GM19463 (cell line): ENCODE data around the gene PDZD2.

Experiments used
- ATAC-seq: cut with Tn5 transposase; IDR thresholded peaks from one replicate; pipeline ENCODE4 v1.9.1; 2021; ENCODE audit warnings: mild to moderate bottlenecking, moderate library complexity; ENCODE audit not compliant: unreplicated experiment

The PDZD2 gene

DNA sequence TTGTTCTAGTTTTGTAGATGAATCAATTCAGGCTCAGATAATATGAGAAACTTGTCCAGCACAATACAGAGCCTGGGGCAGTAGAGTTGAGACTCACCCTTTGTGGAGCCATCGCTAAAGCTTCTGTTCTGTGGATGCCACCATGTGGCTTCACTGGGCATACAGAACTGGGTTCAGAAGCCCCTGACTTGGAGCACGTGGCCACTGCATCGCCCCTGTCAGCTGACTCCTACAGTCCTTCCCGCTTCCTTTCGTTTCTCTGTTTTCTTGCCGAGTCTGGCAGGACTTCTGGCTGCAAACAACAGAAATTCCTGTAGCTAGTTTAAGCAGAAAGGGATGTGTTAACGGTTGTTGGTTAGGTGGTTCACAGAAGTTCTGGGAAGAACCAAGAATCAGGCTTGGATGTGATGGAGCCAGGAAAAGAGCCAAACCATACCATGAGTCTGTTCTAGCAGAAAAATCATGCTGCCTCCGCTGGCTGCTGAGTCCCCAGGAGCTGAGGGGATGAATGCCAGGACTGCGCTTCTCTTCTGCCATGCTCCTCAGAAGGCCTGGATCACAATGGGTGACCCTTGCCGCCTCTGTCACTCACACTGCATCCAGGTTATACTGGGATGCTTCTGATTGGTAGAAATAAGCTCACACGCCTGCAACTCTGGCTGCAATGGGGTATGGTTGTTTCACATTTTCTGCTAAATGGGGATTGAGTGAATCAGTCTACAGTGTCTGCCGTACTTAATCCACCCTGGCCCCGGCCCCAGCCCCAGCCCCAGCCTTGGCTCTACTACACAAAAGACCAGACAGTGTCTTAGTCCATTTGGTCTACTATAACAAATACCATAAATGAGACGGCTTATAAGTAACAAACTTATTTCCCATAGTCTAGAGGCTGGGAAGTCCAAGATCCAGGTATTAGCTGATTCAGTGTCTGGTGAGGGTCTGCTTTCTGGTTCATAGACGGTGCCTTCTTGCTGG, 272.6 kb downstream of the PDZD2 start:
- no peak for ATAC-seq

- ATAC-seq: no peak
These were observed 274.9 kb downstream of the PDZD2 start for GRCh38 chr5:31913808-31914207.

DNA sequence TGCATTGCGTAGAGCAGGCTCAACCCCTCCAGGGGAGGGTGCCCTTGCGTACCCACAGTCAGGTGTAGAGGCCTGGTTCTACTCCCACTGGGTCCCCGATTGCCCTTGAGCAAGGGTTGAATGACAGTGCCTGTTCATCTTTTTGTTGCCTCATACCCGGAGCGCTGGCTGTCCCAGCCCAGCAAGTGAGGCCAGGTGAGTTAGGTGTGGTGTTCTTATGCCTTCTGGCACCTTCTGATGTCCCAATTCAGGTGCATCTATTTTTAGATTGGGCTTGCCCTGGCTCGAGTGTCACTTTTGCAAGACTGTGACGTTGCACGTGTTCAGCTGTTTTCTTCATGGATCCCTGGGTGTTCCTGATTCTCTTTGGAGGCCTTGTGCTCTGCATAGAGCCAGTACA, 277.4 kb downstream of the PDZD2 start:
- ATAC-seq: no peak

DNA sequence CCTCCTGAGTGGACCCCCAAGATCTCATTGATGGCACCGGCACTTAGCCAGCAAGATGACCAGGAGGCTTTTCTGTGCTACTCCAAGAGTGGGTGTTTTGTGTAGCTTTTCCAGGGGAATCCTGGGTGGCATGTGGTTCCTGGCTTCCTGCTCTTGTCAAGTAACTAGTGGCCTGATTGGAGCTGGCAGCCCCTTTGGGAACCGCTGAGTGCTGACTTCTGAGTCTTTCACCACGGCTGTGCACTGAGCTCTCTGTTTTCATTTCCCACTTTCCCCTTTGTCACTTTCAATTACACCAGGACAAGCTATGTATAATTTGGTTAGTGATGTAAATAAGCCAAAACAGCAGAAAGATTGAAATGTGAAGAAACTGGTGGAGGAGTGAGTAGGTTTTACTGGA, 279.8 kb downstream of the PDZD2 start:
- no peak for ATAC-seq

DNA sequence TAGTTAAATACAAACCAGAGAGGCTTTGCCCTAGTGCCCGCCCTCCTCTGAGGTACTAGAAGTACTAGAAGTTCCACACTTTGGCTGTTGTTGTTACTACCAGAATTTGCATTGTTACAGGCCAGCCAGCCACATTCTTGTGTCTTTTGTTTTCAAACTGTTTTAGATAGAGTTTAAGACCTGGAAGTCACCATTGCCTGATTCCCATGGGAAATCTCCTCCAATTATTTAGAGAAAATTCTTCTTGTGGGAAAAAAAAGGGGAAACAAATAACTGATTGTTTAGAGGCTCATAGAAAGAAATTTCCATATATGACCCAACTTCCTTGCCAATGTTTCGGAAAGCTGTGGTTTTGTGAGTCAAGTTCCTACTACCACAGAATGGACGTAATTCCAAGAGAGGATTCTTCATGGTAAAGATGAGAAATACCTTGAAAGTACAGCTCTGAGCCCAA, 282.9 kb downstream of the PDZD2 start:
- ATAC-seq: no peak

- no peak for ATAC-seq
These were observed 285.1 kb downstream of the PDZD2 start for GRCh38 chr5:31924005-31924404.

GRCh38 chr5:31931874-31932273, 292.9 kb downstream of the PDZD2 start:
- no peak for ATAC-seq

DNA sequence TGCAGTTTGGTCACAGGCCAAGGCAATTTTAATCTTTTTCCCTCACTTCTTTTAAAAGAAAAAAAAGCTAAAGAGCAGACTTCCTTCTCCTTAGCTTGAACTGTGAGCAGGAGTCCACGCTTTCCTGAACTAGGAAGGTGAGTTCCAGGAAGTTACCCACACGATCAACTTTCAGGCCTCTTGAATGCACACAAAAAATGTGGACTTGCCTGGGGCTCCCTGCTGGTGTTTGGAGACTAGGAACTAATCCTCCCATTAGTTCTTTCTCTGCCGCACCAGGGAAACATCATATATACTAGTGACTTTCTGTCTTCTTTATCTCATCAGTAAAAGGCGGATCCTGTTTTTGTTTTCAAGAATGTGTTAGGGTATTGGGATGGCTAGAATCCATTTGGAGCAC, 295.2 kb downstream of the PDZD2 start:
- no peak for ATAC-seq

- no peak for ATAC-seq
These were observed 296.8 kb downstream of the PDZD2 start for GRCh38 chr5:31935496-31936369.

GRCh38 chr5:31936683-31937082, 297.8 kb downstream of the PDZD2 start:
- no peak for ATAC-seq

- ATAC-seq: no peak
These were observed 298.3 kb downstream of the PDZD2 start for GRCh38 chr5:31937226-31937625.

DNA sequence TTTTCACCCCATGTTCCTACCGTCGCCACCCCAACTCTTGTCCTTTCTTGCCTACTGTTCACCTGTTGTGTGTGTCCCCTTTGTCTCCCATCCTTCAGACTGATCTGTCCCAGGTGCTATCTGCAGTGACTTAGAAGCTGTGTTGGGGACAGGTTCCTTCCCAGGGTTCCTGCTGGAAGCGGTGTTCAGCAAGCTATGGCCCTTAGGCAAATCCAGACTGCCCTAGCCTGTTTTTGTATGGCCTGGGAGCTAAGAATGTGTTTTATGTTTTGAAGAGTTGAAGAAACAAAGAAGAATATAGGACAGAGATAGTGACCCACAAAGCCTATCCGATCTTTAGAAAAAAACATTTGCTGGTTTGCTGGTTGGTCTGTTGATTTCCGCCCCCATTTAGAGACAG, 298.8 kb downstream of the PDZD2 start:
- ATAC-seq: no peak

GRCh38 chr5:31939151-31939550, 300.2 kb downstream of the PDZD2 start:
- no peak for ATAC-seq

- ATAC-seq: no peak
These were observed 302.3 kb downstream of the PDZD2 start for GRCh38 chr5:31941151-31941755.

DNA sequence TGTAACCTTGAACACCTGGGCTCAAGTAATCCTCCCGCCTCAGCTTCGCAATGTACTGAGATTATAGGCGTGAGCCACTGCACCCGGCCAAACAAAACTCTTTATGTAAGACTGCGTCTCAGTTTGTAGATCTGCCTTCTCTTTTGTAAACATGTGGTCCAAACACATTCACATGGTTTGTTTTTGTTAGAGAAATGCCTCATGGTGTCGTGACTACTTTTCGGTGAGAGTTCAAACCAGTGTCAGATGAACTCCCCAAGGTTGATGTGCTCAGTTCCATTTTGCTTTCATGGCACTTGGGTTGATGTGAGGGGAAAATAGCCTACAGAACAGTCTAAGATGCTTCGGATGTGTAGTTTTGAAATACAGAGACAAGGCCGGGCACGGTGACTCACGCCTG, 303.6 kb downstream of the PDZD2 start:
- ATAC-seq: no peak

- no peak for ATAC-seq
These were observed 305.9 kb downstream of the PDZD2 start for GRCh38 chr5:31944684-31945445.

GRCh38 chr5:31948006-31948405, 309.1 kb downstream of the PDZD2 start:
- ATAC-seq: no peak

DNA sequence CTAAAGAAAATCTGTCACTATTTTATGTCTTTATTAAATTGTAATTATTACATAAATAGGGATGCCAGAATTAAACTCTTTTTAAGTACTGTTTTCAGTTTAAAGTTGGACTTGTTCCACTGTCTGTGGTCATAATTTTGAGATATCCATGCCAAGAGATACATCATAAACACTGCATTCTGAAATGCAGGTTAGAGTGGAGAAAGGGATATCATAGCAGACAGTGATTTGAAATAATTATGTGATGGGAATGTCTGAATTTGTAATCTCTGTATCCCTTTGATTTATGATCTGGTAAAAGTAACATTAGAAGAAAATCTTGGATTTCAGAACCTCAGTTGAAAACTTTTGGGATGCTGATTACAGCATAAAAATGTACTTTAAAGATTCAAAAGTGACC, 313.1 kb downstream of the PDZD2 start:
- no peak for ATAC-seq

GRCh38 chr5:31954091-31954490, 315.2 kb downstream of the PDZD2 start:
- ATAC-seq: no peak

GRCh38 chr5:31957151-31957550, 318.2 kb downstream of the PDZD2 start:
- no peak for ATAC-seq

DNA sequence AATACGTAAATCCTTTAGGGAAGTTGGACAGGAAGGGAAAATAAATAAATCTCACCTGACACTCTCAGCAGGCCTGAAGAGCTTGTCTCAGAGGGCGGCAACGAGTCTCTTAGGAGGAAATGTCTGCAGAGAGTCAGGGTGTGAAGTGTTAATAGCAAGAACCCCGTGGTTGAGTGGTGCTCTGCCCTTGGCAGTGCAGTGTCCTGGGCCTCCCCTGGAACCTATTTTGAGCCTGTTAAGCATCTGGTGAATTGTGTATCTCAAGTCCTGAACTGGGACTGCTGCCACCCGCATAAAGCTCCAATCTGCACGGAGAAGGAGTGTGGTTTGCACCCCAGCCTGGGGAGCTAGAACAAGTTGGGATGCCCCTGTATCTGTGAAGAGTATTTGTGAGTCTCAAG, 323.4 kb downstream of the PDZD2 start:
- no peak for ATAC-seq
